Measurements from ENCODE around the gene ZFP36L1. TPM values are rescaled to one million over a fixed set of nuclear protein-coding genes. Genes with fewer than 3 reads are reported as not detected.

Gene ZFP36L1
- total and polyA plus RNA-seq, 2 of the 13 experiments (the other 11 are each of a cell fraction or from before 2014, with no cell fraction given), result 7.4 to 10.2 TPM

- TF ChIP-seq ZNF629 (CRISPR knock-in tag; conservative IDR thresholded peaks at IDR 0.05) (peak; percentile 7; the same call in 1 of the 2 replicates), JUNB (CRISPR knock-in tag; IDR thresholded peaks at IDR 0.05; ENCODE audit: borderline replicate concordance) (peak; percentile 96), SIN3A (IDR thresholded peaks at IDR 0.05; ENCODE audit: borderline replicate concordance, low read depth, low read length) (no peak), SOX13 (IDR thresholded peaks at IDR 0.05) (0 out of 2 replicates have a peak, but pooled peaks have one; percentile 42), SOX13 (CRISPR knock-in tag; conservative IDR thresholded peaks at IDR 0.05 in 1 of 2, IDR thresholded peaks at IDR 0.05 in 1 of 2) (peak in 1 of 2 experiments; percentile 48; a peak in 1 of 4 replicates), ZNF747 (CRISPR knock-in tag; IDR thresholded peaks at IDR 0.05; ENCODE audit: borderline replicate concordance) (0 out of 2 replicates have a peak, but pooled peaks have one; percentile 44), CBX2 (IDR thresholded peaks at IDR 0.05; ENCODE audit: low read depth, low read length) (no peak), CBX2 (CRISPR knock-in tag; IDR thresholded peaks at IDR 0.05; ENCODE audit: low read depth) (no peak), LCORL (IDR thresholded peaks at IDR 0.05) (no peak), LCORL (CRISPR knock-in tag; IDR thresholded peaks at IDR 0.05) (peak; percentile 51; the same call in 1 of the 2 replicates), NFE2L2 (IDR thresholded peaks at IDR 0.05; ENCODE audit: low read length) (peak; percentile 63; the same call in 1 of the 2 replicates), ZFYVE20 (CRISPR knock-in tag; IDR thresholded peaks at IDR 0.05; ENCODE audit: borderline replicate concordance, low read depth) (no peak), HDAC1 (CRISPR knock-in tag; IDR thresholded peaks at IDR 0.05) (peak; percentile 87), NR2C2 (CRISPR knock-in tag; IDR thresholded peaks at IDR 0.05; ENCODE audit: borderline replicate concordance) (peak; percentile 67; the same call in 1 of the 2 replicates), NRL (CRISPR knock-in tag; IDR thresholded peaks at IDR 0.05; ENCODE audit: borderline replicate concordance) (peak; percentile 52; the same call in 1 of the 2 replicates), ZNF383 (CRISPR knock-in tag; IDR thresholded peaks at IDR 0.05; ENCODE audit: borderline replicate concordance) (no peak), SOX5 (CRISPR knock-in tag; IDR thresholded peaks at IDR 0.05; ENCODE audit: borderline replicate concordance) (peak; percentile 44; the same call in 1 of the 2 replicates), ASH2L (IDR thresholded peaks at IDR 0.05; ENCODE audit: insufficient read length, low read depth, low read length) (peak; percentile 79), ZSCAN12 (CRISPR knock-in tag; IDR thresholded peaks at IDR 0.05) (no peak), ZNF18 (CRISPR knock-in tag; IDR thresholded peaks at IDR 0.05; ENCODE audit: insufficient replicate concordance) (peak; percentile 50), KDM6A (CRISPR knock-in tag; IDR thresholded peaks at IDR 0.05; ENCODE audit: low read depth) (peak; percentile 82), ZNF441 (CRISPR knock-in tag; IDR thresholded peaks at IDR 0.05; ENCODE audit: borderline replicate concordance) (0 out of 2 replicates have a peak, but pooled peaks have one; percentile 65), NR2F2 (IDR thresholded peaks at IDR 0.05; ENCODE audit: borderline replicate concordance, low read depth) (peak; percentile 72; the same call in 1 of the 2 replicates), ISL2 (CRISPR knock-in tag; IDR thresholded peaks at IDR 0.05) (no peak), GATAD1 (CRISPR knock-in tag; IDR thresholded peaks at IDR 0.05) (peak; percentile 35; the same call in 1 of the 2 replicates), ZNF350 (CRISPR knock-in tag; IDR thresholded peaks at IDR 0.05; ENCODE audit: borderline replicate concordance, low read depth) (peak; percentile 55), ZNF292 (CRISPR knock-in tag; IDR thresholded peaks at IDR 0.05; ENCODE audit: borderline replicate concordance, low read depth) (peak; percentile 84), ZNF788 (CRISPR knock-in tag; IDR thresholded peaks at IDR 0.05; ENCODE audit: borderline replicate concordance) (peak; percentile 2; the same call in 1 of the 2 replicates), ELF1 (CRISPR knock-in tag; IDR thresholded peaks at IDR 0.05) (0 out of 2 replicates have a peak, but pooled peaks have one; percentile 35)
- TF ChIP-seq, protein P1, sequence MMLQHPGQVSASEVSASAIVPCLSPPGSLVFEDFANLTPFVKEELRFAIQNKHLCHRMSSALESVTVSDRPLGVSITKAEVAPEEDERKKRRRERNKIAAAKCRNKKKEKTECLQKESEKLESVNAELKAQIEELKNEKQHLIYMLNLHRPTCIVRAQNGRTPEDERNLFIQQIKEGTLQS (CRISPR knock-in tag; IDR thresholded peaks at IDR 0.05), result peak; percentile 79; the same call in 1 of the 2 replicates
Measured at GRCh38 chr14:68823434-68824206, 30.8 kb upstream of the ZFP36L1 start (continued).

Data from HepG2 (cell line).